ENCODE results near the gene GNG4. TPM values are rescaled to one million over a fixed set of nuclear protein-coding genes. Genes with fewer than 3 reads are reported as not detected.
A peak's percentile ranks its signal among the peaks of the same experiment; 100 is the strongest.

The GNG4 gene
- total and polyA plus RNA-seq, 2 donors (not counting 1 experiment from before 2014, with no cell fraction given) = under 0.01 to 0.06 TPM

GRCh38 chr1:235617808-235618207 is 31.8 kb downstream of the GNG4 start:
- TF ChIP-seq CTCF (conservative IDR thresholded peaks at IDR 0.05 in 1 of 2, IDR thresholded peaks at IDR 0.05 in 1 of 2; ENCODE audit: low read depth in 1 of 2, low read length in 2 of 2) = peak; percentile 42 to 55
- no peak for TF ChIP-seq EZH2 (IDR thresholded peaks at IDR 0.05; ENCODE audit: low read length, missing control alignments)
- H3K36me3 ChIP-seq (ENCODE audit: control insufficient read depth, insufficient read depth, low read length) = no peaks in the 10 kb centered on the region
- H3K4me3 ChIP-seq (replicated peaks in 1 of 4; ENCODE audit: control extremely low read depth in 1 of 4, insufficient read depth in 1 of 4, low read depth in 3 of 4, low read length in 4 of 4) = no peak overlapping the region
- H2AFZ ChIP-seq (ENCODE audit: low read length) = no peak overlapping the region
- no peak overlapping the region for H3K9ac ChIP-seq (ENCODE audit: insufficient read depth, low read length)
- H3K4me1 ChIP-seq (ENCODE audit: control insufficient read depth, extremely low read depth, insufficient read depth, low read length) = no peaks in the 10 kb centered on the region
- no peak overlapping the region for H3K4me2 ChIP-seq (ENCODE audit: extremely low read depth, insufficient read depth, low read length)
- DNase-seq (ENCODE audit: low read depth in 2 of 2) = peak; percentile 21 to 74
- H3K27me3 ChIP-seq (ENCODE audit: control insufficient read depth, insufficient read depth, low read length) = no peaks in the 10 kb centered on the region
- H3K9me3 ChIP-seq (ENCODE audit: control insufficient read depth, insufficient read depth, low read depth, low read length) = no peaks in the 10 kb centered on the region
- no peaks in the 10 kb centered on the region for H4K20me1 ChIP-seq (ENCODE audit: control insufficient read depth, extremely low read depth, insufficient read depth, low read length)
- H3K27ac ChIP-seq (ENCODE audit: insufficient read depth, low read length) = no peak overlapping the region
- no peaks in the 10 kb centered on the region for H3K79me2 ChIP-seq (ENCODE audit: control insufficient read depth, insufficient read depth, low read length)

GRCh38 chr1:235617140-235617539 is 32.4 kb downstream of the GNG4 start:
- no peaks in the 10 kb centered on the region for H3K27me3 ChIP-seq (ENCODE audit: control insufficient read depth, insufficient read depth, low read length)
- no peak overlapping the region for H3K9ac ChIP-seq (ENCODE audit: insufficient read depth, low read length)
- no peak overlapping the region for H2AFZ ChIP-seq (ENCODE audit: low read length)
- no peaks in the 10 kb centered on the region for H3K4me1 ChIP-seq (ENCODE audit: control insufficient read depth, extremely low read depth, insufficient read depth, low read length)
- no peak for DNase-seq (ENCODE audit: low read depth in 2 of 2)
- H3K36me3 ChIP-seq (ENCODE audit: control insufficient read depth, insufficient read depth, low read length) = no peaks in the 10 kb centered on the region
- no peaks in the 10 kb centered on the region for H4K20me1 ChIP-seq (ENCODE audit: control insufficient read depth, extremely low read depth, insufficient read depth, low read length)
- TF ChIP-seq CTCF (conservative IDR thresholded peaks at IDR 0.05 in 1 of 2, IDR thresholded peaks at IDR 0.05 in 1 of 2; ENCODE audit: low read depth in 1 of 2, low read length in 2 of 2) (no peak), EZH2 (IDR thresholded peaks at IDR 0.05; ENCODE audit: low read length, missing control alignments) (no peak)
- H3K9me3 ChIP-seq (ENCODE audit: control insufficient read depth, insufficient read depth, low read depth, low read length) = no peaks in the 10 kb centered on the region
- no peak overlapping the region for H3K4me3 ChIP-seq (replicated peaks in 1 of 4; ENCODE audit: control extremely low read depth in 1 of 4, insufficient read depth in 1 of 4, low read depth in 3 of 4, low read length in 4 of 4)
- no peak overlapping the region for H3K4me2 ChIP-seq (ENCODE audit: extremely low read depth, insufficient read depth, low read length)
- H3K79me2 ChIP-seq (ENCODE audit: control insufficient read depth, insufficient read depth, low read length) = no peaks in the 10 kb centered on the region
- H3K27ac ChIP-seq (ENCODE audit: insufficient read depth, low read length) = no peak overlapping the region

GRCh38 chr1:235614442-235614954 is 35.1 kb downstream of the GNG4 start:
- no peaks in the 10 kb centered on the region for H3K79me2 ChIP-seq (ENCODE audit: control insufficient read depth, insufficient read depth, low read length)
- no peaks in the 10 kb centered on the region for H3K27me3 ChIP-seq (ENCODE audit: control insufficient read depth, insufficient read depth, low read length)
- H4K20me1 ChIP-seq (ENCODE audit: control insufficient read depth, extremely low read depth, insufficient read depth, low read length) = no peaks in the 10 kb centered on the region
- H3K36me3 ChIP-seq (ENCODE audit: control insufficient read depth, insufficient read depth, low read length) = no peaks in the 10 kb centered on the region
- H3K27ac ChIP-seq (ENCODE audit: insufficient read depth, low read length) = no peak overlapping the region
- no peaks in the 10 kb centered on the region for H3K4me1 ChIP-seq (ENCODE audit: control insufficient read depth, extremely low read depth, insufficient read depth, low read length)
- no peak for TF ChIP-seq CTCF (conservative IDR thresholded peaks at IDR 0.05 in 1 of 2, IDR thresholded peaks at IDR 0.05 in 1 of 2; ENCODE audit: low read depth in 1 of 2, low read length in 2 of 2)
- no peak for DNase-seq (ENCODE audit: low read depth in 2 of 2)
- no peak overlapping the region for H2AFZ ChIP-seq (ENCODE audit: low read length)
- no peak overlapping the region for H3K9ac ChIP-seq (ENCODE audit: insufficient read depth, low read length)
- H3K4me2 ChIP-seq (ENCODE audit: extremely low read depth, insufficient read depth, low read length) = no peak overlapping the region
- H3K9me3 ChIP-seq (ENCODE audit: control insufficient read depth, insufficient read depth, low read depth, low read length) = no peaks in the 10 kb centered on the region
- no peak overlapping the region for H3K4me3 ChIP-seq (replicated peaks in 1 of 4; ENCODE audit: control extremely low read depth in 1 of 4, insufficient read depth in 1 of 4, low read depth in 3 of 4, low read length in 4 of 4)
